ENCODE data around the gene CLTA. TPM values are rescaled to one million over a fixed set of nuclear protein-coding genes. Genes with fewer than 3 reads are reported as not detected.

Gene CLTA
- total RNA-seq, 4 donors from 2014 or later = 163 to 308 (median 217) TPM

GRCh38 chr9:36151316-36152210, 39.2 kb upstream of the CLTA start:
- H3K9me3 ChIP-seq = no peaks in the 10 kb centered on the region
- H3K4me1 ChIP-seq = peaks cover 27 to 76% (median 53%) of the 10 kb centered on the region in 4 donors
- TF ChIP-seq POLR2AphosphoS5 (IDR thresholded peaks at IDR 0.05) = peak; percentile 33 to 49 (median 46)
- no peak for TF ChIP-seq POLR2A (IDR thresholded peaks at IDR 0.05)
- H3K36me3 ChIP-seq = peaks cover 0 to 12% (median 4%) of the 10 kb centered on the region in 4 donors
- intact Hi-C loops (cut with DNase I; ENCODE audit: low total_unique reads) = no loop called here
- H3K27ac ChIP-seq = peak overlapping the region; percentile 76 to 92 (median 88)
- no peaks in the 10 kb centered on the region for H3K27me3 ChIP-seq
- peak overlapping the region in 1 of 4 donors; percentile 8 for H3K4me3 ChIP-seq
- in situ Hi-C loops (cut with MboI; ENCODE audit: low pct_ligation_motif_present in 1 of 4, low pct_unique_long_range_greater_than_20kb in 1 of 4, low sequenced_read_pairs in 3 of 4) = loop anchor here in 1 of 4 donors (25.0 kb wide), 1 partner anchor 114 kb away; the partner anchor contains the start of gene RECK
- WGBS, 2 donors (ENCODE audit: low coverage in 1 of 2) = 60 to 90% methylated on average over 6 to 14 of the region's 14 CpGs
- peak; percentile 81 for DNase-seq

- peak overlapping the region; percentile 60 to 87 (median 86) for H3K27ac ChIP-seq
- H3K4me1 ChIP-seq = peaks cover 25 to 68% (median 51%) of the 10 kb centered on the region in 4 donors
Measured at GRCh38 chr9:36152741-36153438, 37.8 kb upstream of the CLTA start.

GRCh38 chr9:36153746-36154145, 37.0 kb upstream of the CLTA start:
- Histone ChIP-seq H3K4me1 (peaks cover 19 to 61% (median 47%) of the 10 kb centered on the region in 4 donors), H3K27ac (peak overlapping the region; percentile 60 to 87 (median 86)), H3K9me3 (no peaks in the 10 kb centered on the region), H3K36me3 (peaks cover 0 to 16% (median 5%) of the 10 kb centered on the region in 4 donors), H3K4me3 (no peak overlapping the region), H3K27me3 (no peaks in the 10 kb centered on the region)
- TF ChIP-seq POLR2A (IDR thresholded peaks at IDR 0.05) = no peak
- DNase-seq = no peak
- 66 to 86% methylated on average over 5 to 9 of the region's 9 CpGs for WGBS, 2 donors (ENCODE audit: low coverage in 1 of 2)
- in situ Hi-C loops (cut with MboI; ENCODE audit: low pct_ligation_motif_present in 1 of 4, low pct_unique_long_range_greater_than_20kb in 1 of 4, low sequenced_read_pairs in 3 of 4) = loop anchor here in 1 of 4 donors (25.0 kb wide), 1 partner anchor 116 kb away; the partner anchor contains the start of gene RECK
- intact Hi-C loops (cut with DNase I; ENCODE audit: low total_unique reads) = no loop called here

More at GRCh38 chr9:36152741-36153438, 37.8 kb upstream of the CLTA start:
- peaks cover 0 to 16% (median 5%) of the 10 kb centered on the region in 4 donors for H3K36me3 ChIP-seq
- no peak overlapping the region for H3K4me3 ChIP-seq
- no peak for DNase-seq
- no peaks in the 10 kb centered on the region for H3K27me3 ChIP-seq
- 60 to 87% methylated on average over 1 to 10 of the region's 10 CpGs for WGBS, 2 donors (ENCODE audit: low coverage in 1 of 2)
- intact Hi-C loops (cut with DNase I; ENCODE audit: low total_unique reads) = no loop called here
- in situ Hi-C loops (cut with MboI; ENCODE audit: low pct_ligation_motif_present in 1 of 4, low pct_unique_long_range_greater_than_20kb in 1 of 4, low sequenced_read_pairs in 3 of 4) = loop anchor here in 1 of 4 donors (25.0 kb wide), 1 partner anchor 116 kb away; the partner anchor contains the start of gene RECK
- no peaks in the 10 kb centered on the region for H3K9me3 ChIP-seq
- TF ChIP-seq CTCF (IDR thresholded peaks at IDR 0.05) (no peak), POLR2AphosphoS5 (IDR thresholded peaks at IDR 0.05) (no peak), EP300 (IDR thresholded peaks at IDR 0.05; ENCODE audit: low read depth) (no peak), POLR2A (IDR thresholded peaks at IDR 0.05) (no peak)

GRCh38 chr9:36154331-36154952, 36.3 kb upstream of the CLTA start:
- no peaks in the 10 kb centered on the region for H3K9me3 ChIP-seq
- H3K27ac ChIP-seq = peak overlapping the region; percentile 60 to 87 (median 86)
- H3K27me3 ChIP-seq = no peaks in the 10 kb centered on the region
- intact Hi-C loops (cut with DNase I; ENCODE audit: low total_unique reads) (no loop called here), in situ Hi-C loops (cut with MboI; ENCODE audit: low pct_ligation_motif_present in 1 of 4, low pct_unique_long_range_greater_than_20kb in 1 of 4, low sequenced_read_pairs in 3 of 4) (loop anchor here in 1 of 4 donors (25.0 kb wide), 1 partner anchor 117 kb away; the partner anchor contains the start of gene RECK)
- no peak overlapping the region for H3K4me3 ChIP-seq
- peaks cover 0 to 16% (median 5%) of the 10 kb centered on the region in 4 donors for H3K36me3 ChIP-seq
- no peak for TF ChIP-seq CTCF (IDR thresholded peaks at IDR 0.05)
- TF ChIP-seq POLR2AphosphoS5 (IDR thresholded peaks at IDR 0.05) = peak in 1 of 3 donors; percentile 20
- WGBS, 2 donors (ENCODE audit: low coverage in 1 of 2) = 40 to 58% methylated on average over 6 to 11 of the region's 11 CpGs
- H3K4me1 ChIP-seq = peaks cover 12 to 54% (median 40%) of the 10 kb centered on the region in 4 donors
- no peak for DNase-seq

Data from transverse colon (tissue), 4 donors.